ENCODE data around the gene TNIP1. TPM values are rescaled to one million over a fixed set of nuclear protein-coding genes. Genes with fewer than 3 reads are reported as not detected.

Gene TNIP1
- total RNA-seq, 4 donors from 2014 or later = 112 to 228 (median 188) TPM

GRCh38 chr5:150989695-150990094, 91.1 kb downstream of the TNIP1 start:
- H3K4me3 ChIP-seq = no peak overlapping the region
- no peaks in the 10 kb centered on the region for H3K9me3 ChIP-seq
- TF ChIP-seq POLR2A (IDR thresholded peaks at IDR 0.05) = no peak
- TF ChIP-seq CTCF (IDR thresholded peaks at IDR 0.05 in 4 of 5, conservative IDR thresholded peaks at IDR 0.05 in 1 of 5) = peak in 1 of 5 experiments; percentile 14
- no peaks in the 10 kb centered on the region for H3K36me3 ChIP-seq
- no peaks in the 10 kb centered on the region for H3K4me1 ChIP-seq
- ATAC-seq (no peak), DNase-seq (no peak)
- no peak overlapping the region for H3K27ac ChIP-seq
- no peaks in the 10 kb centered on the region for H3K27me3 ChIP-seq
- intact Hi-C loops (cut with DNase I; ENCODE audit: low total_unique reads) (no loop called here), in situ Hi-C loops (cut with MboI; ENCODE audit: low sequenced_read_pairs in 4 of 4) (no loop called here)

- Histone ChIP-seq H3K27me3 (no peaks in the 10 kb centered on the region), H3K27ac (no peak overlapping the region), H3K36me3 (no peaks in the 10 kb centered on the region), H3K9me3 (no peaks in the 10 kb centered on the region), H3K4me3 (no peak overlapping the region), H3K4me1 (no peaks in the 10 kb centered on the region)
- in situ Hi-C loops (cut with MboI; ENCODE audit: low sequenced_read_pairs in 4 of 4) (no loop called here), intact Hi-C loops (cut with DNase I; ENCODE audit: low total_unique reads) (no loop called here)
- ATAC-seq = no peak
- no peak for DNase-seq
- TF ChIP-seq CTCF (IDR thresholded peaks at IDR 0.05 in 4 of 5, conservative IDR thresholded peaks at IDR 0.05 in 1 of 5) = no peak
- no peak for TF ChIP-seq POLR2A (IDR thresholded peaks at IDR 0.05)
These were observed 93.1 kb downstream of the TNIP1 start for GRCh38 chr5:150987746-150988145.

Other genes starting within 250 kb of the TNIP1 start
- not detected for gene IRGM, start 234.5 kb downstream of the TNIP1 start, total RNA-seq
- gene ZNF300, start 176.1 kb downstream of the TNIP1 start, total RNA-seq = under 1 TPM; 0.07 to 0.36 (median 0.25) TPM
- 1,000 to 10,000 TPM in 1 of 4 donors, 100 to 1,000 TPM in 3; 504 to 1,227 (median 655) TPM for gene GPX3, start 60.4 kb downstream of the TNIP1 start, total RNA-seq
- gene ANXA6, start 76.7 kb upstream of the TNIP1 start, total RNA-seq = 100 to 1,000 TPM in 3 of 4 donors, 10 to 100 TPM in 1; 91.6 to 164 (median 142) TPM
- gene CCDC69, start 143.1 kb upstream of the TNIP1 start, total RNA-seq = 100 to 1,000 TPM in 3 of 4 donors, 10 to 100 TPM in 1; 93.4 to 128 (median 114) TPM
- gene GM2A, start 172.2 kb upstream of the TNIP1 start, total RNA-seq = 1 to 10 TPM; 5.0 to 7.2 (median 5.7) TPM
- not detected for gene SLC36A3, start 222.7 kb upstream of the TNIP1 start, total RNA-seq

Measured in gastrocnemius medialis (tissue), 4 donors.